GM18873 (cell line): ENCODE data around the gene PBX1.

Experiments used
- ATAC-seq: cut with Tn5 transposase; IDR thresholded peaks from one replicate; pipeline ENCODE4 v1.9.1; 2021; ENCODE audit warnings: mild to moderate bottlenecking, moderate library complexity, moderate number of reproducible peaks; ENCODE audit not compliant: unreplicated experiment, low FRiP score

PBX1 gene

DNA sequence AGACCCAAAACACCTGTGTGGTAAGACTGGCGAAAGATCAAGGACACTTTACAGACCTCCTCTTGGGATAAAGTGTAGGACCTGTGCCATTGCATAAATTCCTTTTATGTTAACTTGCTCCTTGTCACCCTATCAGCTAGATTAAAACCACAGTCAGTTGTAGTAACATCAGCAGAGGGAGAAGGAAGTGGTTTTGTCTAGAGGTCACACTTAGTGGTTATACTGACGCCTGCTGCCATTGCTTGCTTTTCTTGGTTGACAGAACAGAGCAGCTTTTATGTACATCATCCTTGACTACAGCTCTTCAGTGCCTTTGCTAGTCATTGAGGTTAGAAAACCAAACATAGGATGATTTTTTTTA lies 101.4 kb downstream of the PBX1 start:
- ATAC-seq: no peak

DNA sequence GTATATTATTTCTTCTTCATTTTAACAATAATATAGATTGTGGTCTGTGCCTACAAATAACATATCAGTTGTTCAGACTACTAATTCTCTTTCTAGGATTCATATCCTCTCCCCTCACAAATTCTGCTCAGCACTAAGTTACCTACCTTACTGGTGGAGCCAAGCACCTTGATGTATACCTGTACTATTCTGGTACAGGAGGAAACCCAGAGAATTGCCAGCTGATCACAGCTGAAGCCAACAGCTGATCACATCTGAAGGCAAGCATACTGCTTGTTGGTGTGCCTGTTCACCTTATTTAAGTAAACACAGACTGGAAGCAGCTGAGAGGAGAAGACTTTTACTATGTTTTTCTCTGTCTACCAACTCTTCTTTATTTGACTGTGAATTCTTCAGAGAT lies 101.8 kb downstream of the PBX1 start:
- ATAC-seq: no peak

DNA sequence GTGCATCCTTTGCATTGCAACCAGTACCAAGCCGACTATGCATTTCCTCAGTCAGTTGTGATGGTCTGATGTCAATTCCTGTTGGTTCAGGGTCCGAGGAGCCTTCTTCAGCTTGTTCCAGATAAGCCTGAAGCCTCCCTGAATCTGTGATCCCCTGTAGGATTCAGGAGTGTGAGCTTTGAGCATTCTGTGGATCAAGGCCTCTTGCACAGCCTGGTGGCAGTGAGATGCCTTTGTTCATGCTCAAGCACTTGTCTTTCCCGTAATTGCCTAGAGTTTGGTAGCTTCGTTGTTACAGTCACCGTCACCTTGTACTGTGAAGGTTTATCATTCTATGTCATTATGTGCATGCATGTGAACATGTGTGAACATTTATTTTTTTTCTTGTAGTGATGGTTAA lies 103.5 kb downstream of the PBX1 start:
- no peak for ATAC-seq

DNA sequence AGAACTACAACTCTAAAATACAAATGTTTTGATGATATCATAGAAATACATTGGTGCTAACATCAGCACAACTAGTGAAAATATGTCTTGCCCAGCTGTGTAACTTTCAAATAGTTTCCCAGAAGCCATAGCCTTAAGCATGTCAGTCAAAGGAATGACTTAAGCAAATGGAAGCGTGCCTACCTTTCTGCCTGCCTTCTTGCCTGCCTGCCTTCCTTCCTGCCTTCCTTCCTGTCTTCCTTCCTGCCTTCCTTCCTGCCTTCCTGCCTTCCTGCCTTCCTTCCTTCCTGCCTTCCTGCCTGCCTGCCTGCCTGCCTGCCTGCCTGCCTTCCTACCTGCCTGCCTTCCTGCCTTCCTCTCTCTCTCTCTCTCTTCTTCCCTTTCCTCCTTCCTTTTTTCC lies 104.0 kb downstream of the PBX1 start:
- no peak for ATAC-seq

DNA sequence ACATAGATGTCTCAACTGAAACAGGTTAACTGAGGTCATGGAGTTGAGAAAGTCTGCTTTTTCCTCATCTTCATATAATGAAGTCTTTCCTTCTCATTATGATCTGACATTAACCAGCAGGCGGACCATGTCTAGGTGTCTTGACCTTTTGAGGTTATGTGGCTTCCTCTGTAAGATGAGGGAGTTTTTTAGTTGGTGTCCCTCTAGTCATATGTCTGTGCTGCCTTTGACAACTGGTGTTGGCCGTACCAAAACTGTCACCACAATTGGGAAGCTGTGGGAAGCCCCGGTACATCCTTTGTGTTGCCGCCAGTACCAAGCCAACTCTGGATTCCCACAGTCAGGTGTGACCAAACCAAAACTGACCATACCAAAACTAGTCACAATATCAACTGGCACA lies 105.1 kb downstream of the PBX1 start:
- no peak for ATAC-seq

DNA sequence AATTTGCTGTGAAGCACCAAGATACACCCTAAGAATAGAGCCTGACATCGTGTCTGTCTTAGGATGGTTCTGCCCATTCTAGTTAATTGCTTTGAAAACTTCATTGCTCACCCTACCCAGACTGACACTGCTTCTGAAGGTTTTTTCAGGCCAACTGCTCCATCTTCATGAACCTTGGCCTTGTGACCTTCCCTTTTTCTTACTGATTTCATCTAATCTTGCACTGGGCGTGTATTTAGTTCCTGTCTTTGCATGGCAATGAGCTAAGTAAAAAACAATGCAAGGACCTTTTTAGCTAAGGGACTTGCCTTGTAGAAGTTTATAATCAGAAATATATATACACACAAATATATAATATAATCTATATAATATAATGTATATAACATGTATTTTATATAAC lies 108.0 kb downstream of the PBX1 start:
- no peak for ATAC-seq

DNA sequence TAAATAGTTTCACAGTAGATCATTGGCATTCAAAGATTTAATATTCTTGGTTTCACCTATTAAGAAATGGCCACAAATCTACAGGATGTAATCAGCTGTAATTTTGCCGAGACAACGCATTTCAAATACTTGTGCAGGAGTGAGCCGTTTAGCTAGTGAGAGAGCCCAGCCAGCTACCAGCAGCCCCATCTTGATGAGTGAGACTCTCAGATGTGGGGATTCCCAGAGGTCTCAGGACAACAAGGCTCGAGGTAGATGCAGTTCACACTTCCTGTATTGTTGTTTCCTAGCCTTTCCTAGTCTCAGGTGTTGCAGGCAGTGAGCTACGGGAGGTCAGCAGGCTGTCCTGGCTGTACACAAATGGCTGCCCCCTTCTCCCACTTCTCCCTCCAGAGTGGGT lies 108.6 kb downstream of the PBX1 start:
- no peak for ATAC-seq

DNA sequence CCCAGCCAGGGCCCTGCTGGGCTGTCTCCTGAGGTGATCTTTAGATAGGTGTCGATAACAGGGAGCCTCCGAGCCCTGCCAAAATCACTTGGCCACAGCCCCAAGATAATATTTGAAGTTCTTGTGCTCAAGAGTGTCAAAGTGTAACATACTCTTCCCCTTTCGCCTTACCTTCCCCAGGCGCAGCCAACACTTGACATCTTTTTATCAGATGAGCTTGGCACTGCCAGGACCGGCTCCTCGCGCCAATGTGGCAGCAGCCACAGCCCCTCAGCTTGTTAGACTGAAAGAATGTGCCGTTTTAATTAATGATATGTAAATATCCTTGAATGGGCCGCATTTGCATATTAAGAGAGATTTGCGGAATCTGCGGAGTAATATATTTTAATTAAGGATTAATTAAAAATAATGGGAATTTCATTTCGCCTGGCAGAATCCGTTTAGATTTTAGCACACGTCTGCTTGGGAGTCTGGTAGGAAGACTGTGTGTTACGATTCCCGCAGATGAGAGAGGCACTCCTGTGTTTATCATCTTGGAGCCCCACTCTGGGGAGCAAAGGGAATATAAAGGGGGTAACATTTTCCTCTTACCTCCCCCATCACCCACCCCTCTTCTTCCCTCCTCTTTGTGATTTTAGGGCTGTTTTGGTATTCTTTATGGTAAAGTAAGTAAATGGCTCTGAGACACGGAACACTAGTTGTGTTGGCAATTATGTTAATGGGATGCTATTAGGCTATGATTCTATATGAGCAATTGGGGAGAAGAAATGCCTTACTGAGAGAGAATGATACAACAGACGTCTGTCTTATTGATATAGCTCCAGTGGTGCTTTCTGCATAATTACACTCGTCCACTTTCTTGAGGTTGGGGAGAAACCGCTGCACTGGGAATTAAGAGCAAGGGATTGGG lies 109.8 kb downstream of the PBX1 start:
- ATAC-seq: no peak

DNA sequence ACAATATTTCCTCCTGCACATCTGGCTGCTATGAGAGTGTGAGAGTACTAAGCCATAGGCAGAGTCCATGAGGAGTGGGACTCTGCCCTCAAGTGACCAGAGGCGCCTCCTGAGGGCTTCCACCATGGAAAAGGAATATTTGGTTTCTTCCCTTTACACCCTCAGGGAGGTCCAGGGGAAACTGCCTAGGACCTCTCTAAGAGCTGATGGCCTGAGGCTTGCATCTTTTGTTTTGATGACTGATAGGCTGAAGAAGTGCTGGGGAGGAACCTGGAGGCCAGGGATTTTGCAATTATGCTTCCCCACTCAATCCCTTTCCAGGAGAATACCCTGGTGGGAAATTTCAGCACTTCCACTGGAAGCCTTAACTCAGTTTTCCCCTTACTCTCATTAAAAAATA lies 111.0 kb downstream of the PBX1 start:
- ATAC-seq: no peak

DNA sequence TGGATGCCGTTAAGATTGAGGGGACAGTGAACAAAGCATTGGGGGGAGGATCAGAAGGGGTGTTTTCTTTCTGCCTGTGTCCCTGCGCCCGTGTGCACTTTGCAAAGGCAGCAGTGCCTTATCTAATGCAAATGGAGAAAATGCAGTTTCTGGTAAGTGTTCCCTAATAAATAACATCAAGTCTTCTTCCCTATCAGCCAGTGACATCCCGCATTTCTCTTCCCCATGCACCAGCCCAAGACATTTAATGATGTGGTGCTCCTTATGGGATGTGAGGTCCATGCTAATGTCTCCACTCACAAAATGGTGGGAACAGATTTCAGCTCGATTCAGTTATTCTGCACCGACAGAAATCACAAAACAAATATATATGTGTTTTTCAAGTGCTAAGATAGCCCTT lies 111.8 kb downstream of the PBX1 start:
- no peak for ATAC-seq

DNA sequence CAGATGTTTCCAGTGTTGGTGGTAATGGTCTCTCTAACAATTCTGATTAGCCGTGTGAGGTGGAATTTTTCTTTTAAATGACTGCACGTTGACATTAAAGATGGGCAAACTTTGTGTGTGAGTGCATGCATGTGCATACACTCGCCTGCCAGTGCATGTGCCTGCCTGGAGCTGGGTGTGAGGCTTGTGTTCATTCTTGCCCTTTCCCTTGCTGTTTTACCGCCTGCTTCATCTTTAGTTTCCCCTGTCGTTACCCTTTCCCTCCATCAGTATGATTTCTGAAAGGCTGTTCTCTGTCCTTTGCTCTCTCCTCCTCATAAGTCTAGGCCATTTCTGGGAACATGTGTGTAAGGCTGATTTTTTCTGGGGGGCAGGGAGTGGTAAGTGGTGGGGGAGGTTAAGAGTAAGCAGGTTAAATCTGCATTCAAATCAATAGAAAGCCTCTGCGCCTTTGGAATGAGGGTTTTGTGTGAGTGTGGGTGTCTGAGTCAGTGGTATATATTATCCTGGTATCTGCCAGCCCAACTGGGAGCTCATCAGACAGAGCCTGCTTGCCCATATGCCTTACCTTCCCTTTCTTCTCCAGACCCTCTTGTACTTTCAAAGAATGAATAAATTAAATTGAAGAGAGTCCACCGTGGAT lies 112.5 kb downstream of the PBX1 start:
- no peak for ATAC-seq

DNA sequence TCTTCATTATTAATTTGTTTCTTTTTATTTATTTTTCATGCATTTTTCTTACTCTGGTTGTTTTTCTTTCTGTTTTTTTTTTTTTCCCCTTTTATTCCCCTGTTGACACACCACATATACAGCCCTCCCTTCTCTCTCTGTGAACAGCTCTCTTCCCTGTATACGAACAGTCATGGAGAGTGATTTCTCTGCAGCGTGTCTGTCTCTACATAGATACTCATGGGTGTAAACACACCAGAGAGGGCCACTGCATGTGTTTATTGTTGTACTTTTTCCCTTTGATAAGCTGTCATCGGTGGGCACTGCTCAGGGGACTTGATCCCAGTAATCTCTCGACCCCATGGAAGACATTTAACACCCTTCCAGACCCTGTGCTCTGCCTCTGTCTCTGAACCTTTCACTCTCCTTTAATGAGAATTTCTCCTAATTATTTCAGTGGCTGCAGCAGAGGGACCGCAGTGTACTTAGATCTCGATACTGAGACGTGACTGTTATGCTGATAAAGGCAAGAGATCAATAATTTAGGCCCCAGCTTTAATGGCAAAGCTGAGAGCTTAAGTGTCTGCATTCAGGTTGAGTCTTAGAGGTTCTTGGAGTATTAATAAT lies 113.1 kb downstream of the PBX1 start:
- no peak for ATAC-seq

DNA sequence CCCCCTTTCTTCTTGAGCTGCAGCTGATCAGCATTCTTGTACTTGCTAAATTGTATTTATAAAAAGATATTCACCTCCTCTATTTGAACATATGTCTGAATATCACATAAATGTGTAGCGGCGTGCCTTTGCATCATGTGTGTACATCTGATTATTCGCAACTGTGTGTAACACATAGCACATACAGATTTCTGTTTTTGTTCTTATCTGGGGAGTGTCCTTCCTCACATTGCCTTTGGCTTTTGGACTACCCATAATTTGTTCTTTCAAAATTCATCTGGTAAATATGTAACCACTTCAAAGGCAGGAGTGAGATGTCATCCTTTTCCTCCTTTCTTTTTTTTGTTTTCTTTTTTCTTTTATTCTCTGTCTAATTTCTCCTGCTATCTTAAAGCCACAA lies 113.6 kb downstream of the PBX1 start:
- no peak for ATAC-seq

DNA sequence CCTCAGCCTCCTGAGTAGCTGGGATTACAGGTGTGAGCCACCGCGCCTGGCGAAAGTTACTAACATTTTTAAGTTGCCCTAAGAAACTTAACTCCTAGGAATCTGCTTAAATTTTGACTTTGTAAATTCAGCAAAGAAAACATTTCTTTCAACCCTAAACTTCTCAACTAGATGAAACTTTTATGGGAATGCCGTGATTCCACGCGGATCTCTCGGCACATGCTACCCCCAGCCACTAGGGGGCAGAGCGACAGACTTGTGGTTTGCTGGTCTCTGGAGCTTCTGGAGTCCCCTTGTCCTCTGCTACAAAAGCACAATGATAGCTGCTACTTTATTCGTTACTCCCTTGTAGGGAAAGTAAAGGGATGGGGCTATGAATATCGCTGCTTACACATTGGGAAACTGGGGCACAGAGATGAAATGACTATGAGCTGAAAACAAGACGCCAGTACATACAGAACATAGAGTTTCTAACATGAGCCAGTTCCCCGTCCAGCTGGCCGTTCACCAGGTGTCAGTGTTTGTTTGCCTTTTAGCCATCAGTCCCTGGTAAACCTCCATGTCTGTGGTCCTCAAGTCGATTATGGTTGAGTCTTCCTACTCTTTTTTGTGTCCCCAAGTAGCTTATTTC lies 114.7 kb downstream of the PBX1 start:
- no peak for ATAC-seq

DNA sequence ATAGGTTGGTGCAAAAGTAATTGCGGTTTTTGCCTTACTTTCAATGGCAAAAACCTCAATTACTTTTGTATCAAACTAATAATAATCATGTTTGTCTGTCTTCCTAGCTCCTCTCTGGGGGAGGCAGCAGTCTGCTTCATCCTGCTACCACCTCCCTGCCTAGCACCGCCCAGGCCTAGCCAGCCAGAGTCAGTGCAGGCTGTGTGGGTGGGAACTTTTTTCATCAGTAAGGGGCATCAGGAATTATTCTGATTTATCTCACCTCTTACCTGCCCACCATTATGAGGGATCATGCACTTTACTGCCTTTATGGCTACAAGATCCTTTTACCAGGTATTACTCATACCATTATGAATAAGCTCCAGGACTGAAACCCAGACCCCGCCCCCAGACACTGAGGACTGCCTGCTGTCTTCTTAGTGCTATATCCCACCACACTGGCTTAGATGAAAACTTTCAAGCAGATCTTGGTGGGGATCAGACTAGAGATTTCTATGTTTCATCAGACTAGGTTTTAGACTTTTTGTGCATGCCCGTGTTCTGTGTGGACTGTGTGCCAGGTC lies 116.4 kb downstream of the PBX1 start:
- no peak for ATAC-seq

DNA sequence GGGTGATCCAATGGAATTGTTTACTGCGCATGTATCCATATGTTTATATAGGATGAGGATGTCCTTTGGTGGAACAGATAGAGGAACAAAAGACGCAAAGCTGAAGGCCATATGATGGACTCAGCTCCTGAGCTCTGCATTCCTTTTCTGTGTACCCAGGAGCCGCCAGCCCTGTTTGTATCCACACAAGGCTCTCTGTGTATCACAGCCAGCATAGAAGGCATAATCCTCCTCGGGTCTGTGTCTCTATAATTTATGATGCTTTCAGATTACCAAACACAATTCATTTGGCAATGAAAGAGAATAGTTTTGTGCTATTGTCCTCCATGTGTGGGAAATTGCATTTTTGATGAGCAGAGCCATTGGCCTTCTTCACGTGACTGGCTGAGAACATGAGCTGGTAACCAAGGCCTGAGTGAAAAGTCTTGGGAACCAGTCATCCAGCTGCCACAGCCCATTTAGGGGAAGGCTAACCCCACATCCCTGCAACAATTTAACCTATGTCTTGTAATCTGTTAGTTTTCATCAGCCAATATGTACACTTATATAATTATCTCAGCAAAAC lies 119.2 kb downstream of the PBX1 start:
- ATAC-seq: no peak

DNA sequence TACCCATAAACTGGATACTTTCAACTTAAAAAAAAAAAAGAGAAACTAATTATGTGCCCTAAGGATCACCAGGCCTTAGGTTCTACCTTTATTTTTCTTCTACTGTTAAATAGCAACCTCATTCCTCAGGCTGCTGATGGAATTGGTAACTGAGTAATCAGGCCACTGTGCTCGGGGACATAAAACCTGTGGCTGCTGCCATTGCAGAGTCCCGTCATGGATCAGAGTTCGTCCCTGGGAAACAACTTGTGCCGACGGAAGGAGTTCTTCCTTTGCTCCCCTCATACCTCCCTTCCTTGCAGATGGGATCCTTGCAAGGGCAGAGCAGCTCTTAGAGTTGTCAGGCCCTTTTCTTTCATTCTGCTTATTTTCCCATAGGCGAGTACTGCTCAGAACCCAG lies 123.6 kb downstream of the PBX1 start:
- no peak for ATAC-seq

DNA sequence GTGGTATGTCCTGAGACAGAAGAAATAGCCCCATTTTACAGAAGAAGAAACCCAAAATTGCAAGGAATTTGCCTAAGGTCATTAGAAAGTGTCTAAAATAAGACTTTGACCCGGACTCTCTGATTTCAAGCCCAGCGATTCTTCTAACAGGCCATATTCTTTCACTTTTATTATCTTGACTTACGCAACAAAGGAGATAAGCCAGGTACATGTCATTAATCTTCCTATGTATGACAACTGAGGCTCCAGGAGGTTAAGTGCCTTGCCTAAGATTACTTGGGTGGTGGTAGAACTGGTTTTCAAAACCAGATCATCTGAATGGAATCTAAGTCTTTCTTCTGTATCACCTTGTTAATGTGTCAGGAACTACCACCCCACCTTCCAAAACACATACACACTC lies 124.3 kb downstream of the PBX1 start:
- ATAC-seq: no peak

DNA sequence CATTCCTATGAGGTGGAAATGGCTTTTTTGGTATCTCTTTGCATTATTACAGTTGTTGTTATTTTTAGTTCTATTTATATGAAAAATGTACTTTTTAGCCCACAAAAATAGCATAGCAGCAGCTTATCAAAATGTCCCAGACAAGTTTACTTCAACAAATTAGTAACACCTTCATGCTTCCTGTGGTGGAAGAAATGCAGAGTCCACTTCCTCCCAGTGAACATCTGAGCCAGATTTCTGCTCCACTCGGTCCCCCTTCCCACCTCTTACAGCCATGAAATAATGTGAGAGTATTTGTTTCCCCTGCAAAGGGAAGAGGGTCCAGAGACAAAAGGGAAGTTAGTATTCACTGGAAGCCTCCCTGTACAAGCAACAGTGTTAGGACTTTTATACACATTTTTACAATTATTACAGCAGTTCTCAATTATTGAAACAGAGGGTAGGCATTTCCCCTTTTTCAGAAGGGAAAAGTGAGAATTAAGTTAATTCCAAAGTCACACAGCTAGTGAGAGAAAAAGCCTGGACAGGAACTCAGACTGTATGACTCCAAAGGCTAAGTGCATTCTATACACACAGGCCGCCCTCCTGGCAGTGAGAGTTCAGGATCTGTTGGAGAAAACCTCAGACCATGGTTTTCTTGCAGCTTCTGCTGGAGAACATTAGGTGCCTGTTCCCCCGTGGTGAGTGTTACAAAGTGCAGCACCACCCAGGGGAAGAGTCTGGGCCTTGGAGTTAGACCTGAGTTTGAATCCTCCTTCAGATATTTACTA lies 126.5 kb downstream of the PBX1 start:
- ATAC-seq: no peak

DNA sequence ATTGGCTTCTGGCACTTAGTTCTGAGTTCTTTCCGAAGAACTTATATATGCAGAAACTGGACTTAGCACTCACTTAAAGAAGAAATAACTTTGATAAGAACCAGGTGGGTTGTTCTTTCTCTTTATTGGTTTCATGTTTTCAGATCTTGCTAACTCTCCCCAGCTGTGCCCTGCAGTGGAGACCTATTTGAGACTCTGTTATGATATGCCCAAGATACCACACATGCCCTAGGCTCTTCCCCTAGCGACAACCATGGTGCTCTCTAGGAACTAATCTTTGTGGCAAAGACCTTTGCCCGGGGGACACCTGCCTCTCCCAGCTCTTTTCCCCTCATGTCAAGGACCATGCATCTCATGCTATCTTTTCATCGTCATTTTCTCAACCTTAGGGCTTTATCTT lies 128.8 kb downstream of the PBX1 start:
- no peak for ATAC-seq
